ENCODE measurements around the gene GHDC. TPM values are rescaled to one million over a fixed set of nuclear protein-coding genes. Genes with fewer than 3 reads are reported as not detected.

The GHDC gene
- total and polyA plus RNA-seq, 2 of the 8 experiments (the other 6 are each of a cell fraction or from before 2014, with no cell fraction given): 7.4 to 8.1 TPM

DNA sequence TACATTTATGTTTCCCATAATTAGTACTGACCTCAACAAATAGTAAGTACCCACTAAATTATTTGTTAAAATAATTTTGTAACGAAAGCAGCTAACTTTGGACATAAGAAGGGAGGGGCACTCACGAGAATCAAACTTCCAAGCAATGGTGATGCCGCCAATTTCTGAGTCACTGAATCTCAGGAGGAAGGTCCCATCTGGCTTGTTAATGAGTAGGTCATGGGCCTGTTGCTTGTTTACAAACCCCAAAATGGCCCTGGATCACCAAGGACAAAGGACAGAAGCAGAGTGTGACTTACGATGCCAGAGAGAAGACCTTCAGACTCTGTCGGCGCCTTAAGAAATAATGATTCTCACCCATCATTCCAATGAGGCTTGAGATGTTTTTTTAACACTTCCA, 15.8 kb upstream of the GHDC start:
- WGBS, 2 experiments (ENCODE audit: extremely low coverage in 1 of 2, insufficient coverage in 1 of 2, insufficient read length in 1 of 2, insufficient replicate concordance in 2 of 2, low coverage in 1 of 2, low lambda C conversion rate in 2 of 2, missing lambda C conversion rate in 1 of 2): 97% methylated on average over 6 of the region's 6 CpGs; no CpG with 5 or more reads in 1 of the 2 experiments
- Histone ChIP-seq H4K5ac (ENCODE audit: insufficient read length, low read depth, low read length) (no peak overlapping the region), H3K9me3 (ENCODE audit: insufficient read depth in 2 of 2, low read depth in 1 of 2, low read length in 1 of 2) (no peaks in the 10 kb centered on the region), H3K27me3 (replicated peaks in 1 of 4; ENCODE audit: control insufficient read depth in 3 of 4, extremely low read depth in 1 of 4, insufficient read depth in 3 of 4, low read length in 3 of 4) (no peaks in the 10 kb centered on the region), H3K23ac (ENCODE audit: insufficient read length) (no peak overlapping the region), H2AK5ac (ENCODE audit: low read depth, low read length) (no peak overlapping the region), H3K18ac (ENCODE audit: extremely low read depth, low read length) (no peak overlapping the region), H4K91ac (replicated peaks; ENCODE audit: insufficient read length, low read length) (no peak overlapping the region), H3K56ac (replicated peaks; ENCODE audit: insufficient read length, low read depth, low read length) (no peak overlapping the region), H4K20me1 (replicated peaks in 1 of 2; ENCODE audit: control insufficient read depth in 1 of 2, insufficient read depth in 2 of 2, low read length in 2 of 2) (no peaks in the 10 kb centered on the region), H3K79me2 (ENCODE audit: control insufficient read depth in 1 of 2, insufficient read depth in 2 of 2, low read length in 2 of 2) (no peaks in the 10 kb centered on the region), H3K36me3 (ENCODE audit: control insufficient read depth in 2 of 4, insufficient read depth in 4 of 4, low read length in 3 of 4) (peaks cover 5 to 37% (median 28%) of the 10 kb centered on the region in 4 experiments; a peak in 6 of 8 replicates), H2AFZ (ENCODE audit: low read length) (no peak overlapping the region), H3K9ac (replicated peaks in 1 of 4; ENCODE audit: extremely low read depth in 1 of 4, low read depth in 3 of 4, low read length in 3 of 4) (no peak overlapping the region), H3K79me1 (ENCODE audit: low read depth, low read length) (no peaks in the 10 kb centered on the region), H3K4me3 (ENCODE audit: extremely low read depth in 1 of 4, insufficient read depth in 2 of 4, low read depth in 3 of 4, low read length in 4 of 4) (no peak overlapping the region), H3K23me2 (ENCODE audit: low read depth, low read length) (no peaks in the 10 kb centered on the region), H2BK15ac (ENCODE audit: low read length) (no peak overlapping the region), H3K14ac (ENCODE audit: insufficient read length) (no peak overlapping the region), H3K4ac (replicated peaks; ENCODE audit: insufficient read length, low read depth, low read length) (no peak overlapping the region), H3K4me1 (replicated peaks in 1 of 4; ENCODE audit: control insufficient read depth in 3 of 4, insufficient read depth in 4 of 4, low read length in 3 of 4) (no peaks in the 10 kb centered on the region), H2BK120ac (replicated peaks; ENCODE audit: low read depth, low read length) (no peak overlapping the region), H4K8ac (ENCODE audit: extremely low read depth, insufficient read depth, low read length) (no peak overlapping the region), H3K4me2 (ENCODE audit: insufficient read depth in 1 of 2, low read depth in 2 of 2, low read length in 2 of 2) (no peak overlapping the region), H2BK5ac (ENCODE audit: low read depth, low read length) (no peak overlapping the region), H2BK12ac (ENCODE audit: low read depth, low read length) (no peak overlapping the region), H3K27ac (ENCODE audit: low read depth, low read length) (no peak overlapping the region), H2BK20ac (ENCODE audit: low read length) (no peak overlapping the region)
- FAIRE-seq (no peak), DNase-seq (ENCODE audit: low read depth in 1 of 2, low spot score in 2 of 2) (no peak)
- CTCF ChIA-PET (ENCODE audit: partially characterized antibody): interaction anchor here (3.8 kb wide), 1 partner anchor 13 kb away, joined by 23 read pairs; no protein-coding TSS in a partner anchor
- POLR2A ChIA-PET (ENCODE audit: partially characterized antibody): interaction anchor here (1.1 kb wide), 1 partner anchor 9 kb away, joined by 3 read pairs; no protein-coding TSS in a partner anchor
- no peak for TF ChIP-seq CREB1 (IDR thresholded peaks at IDR 0.05)
- no peak for TF ChIP-seq HDAC6 (IDR thresholded peaks at IDR 0.05; ENCODE audit: low read depth, low read length)
- TF ChIP-seq SRF (IDR thresholded peaks at IDR 0.05; ENCODE audit: low read depth, low read length): no peak
- no peak for TF ChIP-seq RAD21 (IDR thresholded peaks at IDR 0.05 in 1 of 2, conservative IDR thresholded peaks at IDR 0.05 in 1 of 2; ENCODE audit: low read depth in 2 of 2, low read length in 2 of 2)
- TF ChIP-seq GABPA (IDR thresholded peaks at IDR 0.05; ENCODE audit: borderline replicate concordance, insufficient read depth, low read length): no peak
- TF ChIP-seq SP4 (IDR thresholded peaks at IDR 0.05; ENCODE audit: low read length): no peak
